ENCODE measurements around the gene DTD1.
"Not testable (repeated sequence)": the region's sequence is repeated elsewhere in the genome, so short reads cannot be mapped to it uniquely, and the experiment has no call there.

Gene DTD1

GRCh38 chr20:18787046-18787445 is 199.2 kb downstream of the DTD1 start:
- H3K36me3 ChIP-seq (ENCODE audit: control insufficient read depth, insufficient read depth, low read length); H3K9me3 ChIP-seq (ENCODE audit: control insufficient read depth, insufficient read depth, low read length); H3K9ac ChIP-seq (ENCODE audit: low read depth, low read length); H3K4me1 ChIP-seq (ENCODE audit: control insufficient read depth, insufficient read depth, low read length); H3K4me3 ChIP-seq (ENCODE audit: low read depth, low read length): not testable (repeated sequence)
- H3K27me3 ChIP-seq (ENCODE audit: control insufficient read depth, insufficient read depth, low read length) = peaks cover 14% of the 10 kb centered on the region

GRCh38 chr20:18788021-18788420 is 200.2 kb downstream of the DTD1 start:
- Histone ChIP-seq H3K9ac (ENCODE audit: low read depth, low read length) (no peak overlapping the region), H3K9me3 (ENCODE audit: control insufficient read depth, insufficient read depth, low read length) (no peaks in the 10 kb centered on the region), H3K27me3 (ENCODE audit: control insufficient read depth, insufficient read depth, low read length) (peaks cover 14% of the 10 kb centered on the region), H3K36me3 (ENCODE audit: control insufficient read depth, insufficient read depth, low read length) (no peaks in the 10 kb centered on the region), H3K4me3 (ENCODE audit: low read depth, low read length) (no peak overlapping the region), H3K4me1 (ENCODE audit: control insufficient read depth, insufficient read depth, low read length) (no peaks in the 10 kb centered on the region)

- peaks cover 14% of the 10 kb centered on the region for H3K27me3 ChIP-seq (ENCODE audit: control insufficient read depth, insufficient read depth, low read length)
- no peak overlapping the region for H3K9ac ChIP-seq (ENCODE audit: low read depth, low read length)
- H3K36me3 ChIP-seq (ENCODE audit: control insufficient read depth, insufficient read depth, low read length) = no peaks in the 10 kb centered on the region
- H3K4me1 ChIP-seq (ENCODE audit: control insufficient read depth, insufficient read depth, low read length) = no peaks in the 10 kb centered on the region
- no peaks in the 10 kb centered on the region for H3K9me3 ChIP-seq (ENCODE audit: control insufficient read depth, insufficient read depth, low read length)
- no peak overlapping the region for H3K4me3 ChIP-seq (ENCODE audit: low read depth, low read length)
Measured at GRCh38 chr20:18790787-18791186, 202.9 kb downstream of the DTD1 start.

- Histone ChIP-seq H3K9me3 (ENCODE audit: control insufficient read depth, insufficient read depth, low read length) (no peaks in the 10 kb centered on the region), H3K9ac (ENCODE audit: low read depth, low read length) (peak overlapping the region; percentile 58), H3K4me3 (ENCODE audit: low read depth, low read length) (peak overlapping the region; percentile 63)
Measured at GRCh38 chr20:18793625-18794427, 206.0 kb downstream of the DTD1 start.

GRCh38 chr20:18794428-18794787 is 206.6 kb downstream of the DTD1 start:
- Histone ChIP-seq H3K4me1 (ENCODE audit: control insufficient read depth, insufficient read depth, low read length) (no peaks in the 10 kb centered on the region), H3K9me3 (ENCODE audit: control insufficient read depth, insufficient read depth, low read length) (no peaks in the 10 kb centered on the region), H3K27me3 (ENCODE audit: control insufficient read depth, insufficient read depth, low read length) (peaks cover 14% of the 10 kb centered on the region), H3K36me3 (ENCODE audit: control insufficient read depth, insufficient read depth, low read length) (no peaks in the 10 kb centered on the region), H3K9ac (ENCODE audit: low read depth, low read length) (peak overlapping the region; percentile 58), H3K4me3 (ENCODE audit: low read depth, low read length) (peak overlapping the region; percentile 63)

More at GRCh38 chr20:18793625-18794427, 206.0 kb downstream of the DTD1 start:
- peaks cover 14% of the 10 kb centered on the region for H3K27me3 ChIP-seq (ENCODE audit: control insufficient read depth, insufficient read depth, low read length)
- H3K36me3 ChIP-seq (ENCODE audit: control insufficient read depth, insufficient read depth, low read length) = no peaks in the 10 kb centered on the region
- H3K4me1 ChIP-seq (ENCODE audit: control insufficient read depth, insufficient read depth, low read length) = no peaks in the 10 kb centered on the region

- H3K9me3 ChIP-seq (ENCODE audit: control insufficient read depth, insufficient read depth, low read length) = no peaks in the 10 kb centered on the region
- H3K4me1 ChIP-seq (ENCODE audit: control insufficient read depth, insufficient read depth, low read length) = no peaks in the 10 kb centered on the region
- H3K4me3 ChIP-seq (ENCODE audit: low read depth, low read length) = no peak overlapping the region
- H3K27me3 ChIP-seq (ENCODE audit: control insufficient read depth, insufficient read depth, low read length) = peaks cover 8% of the 10 kb centered on the region
- no peaks in the 10 kb centered on the region for H3K36me3 ChIP-seq (ENCODE audit: control insufficient read depth, insufficient read depth, low read length)
- no peak overlapping the region for H3K9ac ChIP-seq (ENCODE audit: low read depth, low read length)
Measured at GRCh38 chr20:18795366-18795765, 207.5 kb downstream of the DTD1 start.

- peaks cover 3% of the 10 kb centered on the region for H3K27me3 ChIP-seq (ENCODE audit: control insufficient read depth, insufficient read depth, low read length)
- H3K4me1 ChIP-seq (ENCODE audit: control insufficient read depth, insufficient read depth, low read length) = no peaks in the 10 kb centered on the region
- no peak overlapping the region for H3K4me3 ChIP-seq (ENCODE audit: low read depth, low read length)
- no peaks in the 10 kb centered on the region for H3K9me3 ChIP-seq (ENCODE audit: control insufficient read depth, insufficient read depth, low read length)
- no peak overlapping the region for H3K9ac ChIP-seq (ENCODE audit: low read depth, low read length)
- no peaks in the 10 kb centered on the region for H3K36me3 ChIP-seq (ENCODE audit: control insufficient read depth, insufficient read depth, low read length)
Measured at GRCh38 chr20:18796282-18796833, 208.5 kb downstream of the DTD1 start.

GRCh38 chr20:18801516-18801915 is 213.7 kb downstream of the DTD1 start:
- Histone ChIP-seq H3K4me1 (ENCODE audit: control insufficient read depth, insufficient read depth, low read length) (no peaks in the 10 kb centered on the region), H3K4me3 (ENCODE audit: low read depth, low read length) (no peak overlapping the region), H3K27me3 (ENCODE audit: control insufficient read depth, insufficient read depth, low read length) (no peaks in the 10 kb centered on the region), H3K36me3 (ENCODE audit: control insufficient read depth, insufficient read depth, low read length) (no peaks in the 10 kb centered on the region), H3K9me3 (ENCODE audit: control insufficient read depth, insufficient read depth, low read length) (no peaks in the 10 kb centered on the region), H3K9ac (ENCODE audit: low read depth, low read length) (no peak overlapping the region)

- H3K4me1 ChIP-seq (ENCODE audit: control insufficient read depth, insufficient read depth, low read length) = no peaks in the 10 kb centered on the region
- no peaks in the 10 kb centered on the region for H3K27me3 ChIP-seq (ENCODE audit: control insufficient read depth, insufficient read depth, low read length)
- H3K4me3 ChIP-seq (ENCODE audit: low read depth, low read length) = no peak overlapping the region
- no peaks in the 10 kb centered on the region for H3K9me3 ChIP-seq (ENCODE audit: control insufficient read depth, insufficient read depth, low read length)
- no peak overlapping the region for H3K9ac ChIP-seq (ENCODE audit: low read depth, low read length)
- no peaks in the 10 kb centered on the region for H3K36me3 ChIP-seq (ENCODE audit: control insufficient read depth, insufficient read depth, low read length)
Measured at GRCh38 chr20:18802012-18802634, 214.3 kb downstream of the DTD1 start.

GRCh38 chr20:18805881-18806280 is 218.0 kb downstream of the DTD1 start:
- Histone ChIP-seq H3K9me3 (ENCODE audit: control insufficient read depth, insufficient read depth, low read length) (no peaks in the 10 kb centered on the region), H3K9ac (ENCODE audit: low read depth, low read length) (no peak overlapping the region), H3K4me3 (ENCODE audit: low read depth, low read length) (no peak overlapping the region), H3K4me1 (ENCODE audit: control insufficient read depth, insufficient read depth, low read length) (no peaks in the 10 kb centered on the region), H3K27me3 (ENCODE audit: control insufficient read depth, insufficient read depth, low read length) (no peaks in the 10 kb centered on the region), H3K36me3 (ENCODE audit: control insufficient read depth, insufficient read depth, low read length) (no peaks in the 10 kb centered on the region)

GRCh38 chr20:18808712-18809111 is 220.9 kb downstream of the DTD1 start:
- H3K9me3 ChIP-seq (ENCODE audit: control insufficient read depth, insufficient read depth, low read length) = no peaks in the 10 kb centered on the region
- H3K36me3 ChIP-seq (ENCODE audit: control insufficient read depth, insufficient read depth, low read length) = no peaks in the 10 kb centered on the region
- H3K27me3 ChIP-seq (ENCODE audit: control insufficient read depth, insufficient read depth, low read length) = no peaks in the 10 kb centered on the region
- no peak overlapping the region for H3K4me3 ChIP-seq (ENCODE audit: low read depth, low read length)
- H3K9ac ChIP-seq (ENCODE audit: low read depth, low read length) = no peak overlapping the region
- H3K4me1 ChIP-seq (ENCODE audit: control insufficient read depth, insufficient read depth, low read length) = no peaks in the 10 kb centered on the region

- Histone ChIP-seq H3K4me1 (ENCODE audit: control insufficient read depth, insufficient read depth, low read length) (no peaks in the 10 kb centered on the region), H3K27me3 (ENCODE audit: control insufficient read depth, insufficient read depth, low read length) (no peaks in the 10 kb centered on the region), H3K9me3 (ENCODE audit: control insufficient read depth, insufficient read depth, low read length) (no peaks in the 10 kb centered on the region), H3K9ac (ENCODE audit: low read depth, low read length) (no peak overlapping the region), H3K36me3 (ENCODE audit: control insufficient read depth, insufficient read depth, low read length) (no peaks in the 10 kb centered on the region), H3K4me3 (ENCODE audit: low read depth, low read length) (no peak overlapping the region)
Measured at GRCh38 chr20:18811186-18811585, 223.3 kb downstream of the DTD1 start.

All from iPS-15b (cell line).